ENCODE data around the gene B3GNT8. TPM values are rescaled to one million over a fixed set of nuclear protein-coding genes. Genes with fewer than 3 reads are reported as not detected.
"Not testable (repeated sequence)": the region's sequence is repeated elsewhere in the genome, so short reads cannot be mapped to it uniquely, and the experiment has no call there.

Gene B3GNT8
- 1 to 10 TPM; 4.0 to 4.2 TPM for total RNA-seq

GRCh38 chr19:41426952-41427646 is at the start of gene B3GNT8:
TSS of gene B3GNT8 (minus strand) at chr19:41427374. CDS start at chr19:41426778, 596 bp downstream.
- Histone ChIP-seq H3K4me3 (peak within 1 kb of the TSS; percentile 90), H3K27me3 (replicated peaks; ENCODE audit: insufficient read depth) (no peaks in the 10 kb centered on the region), H3K27ac (peak within 1 kb of the TSS; percentile 66 to 77), H3K4me1 (ENCODE audit: control insufficient read depth in 1 of 2, low read depth in 2 of 2) (peaks cover 13 to 30% of the 10 kb centered on the region in 2 donors), H3K36me3 (peaks cover 18% of the 10 kb centered on the region), H3K9me3 (no peaks in the 10 kb centered on the region)
- DNase-seq (ENCODE audit: low spot score) (peak; percentile 39), ATAC-seq (ENCODE audit: insufficient number of reproducible peaks, low FRiP score, low read depth) (peak; percentile 29)
- no peak for TF ChIP-seq CTCF (IDR thresholded peaks at IDR 0.05)

GRCh38 chr19:41476583-41476982 is 49.4 kb upstream of the B3GNT8 start:
- H3K27me3 ChIP-seq (replicated peaks; ENCODE audit: insufficient read depth) = no peaks in the 10 kb centered on the region
- DNase-seq (ENCODE audit: low spot score) = no peak
- no peak for TF ChIP-seq CTCF (IDR thresholded peaks at IDR 0.05)

GRCh38 chr19:41463257-41464256 is 36.4 kb upstream of the B3GNT8 start:
- not testable (repeated sequence) for H3K27me3 ChIP-seq (replicated peaks; ENCODE audit: insufficient read depth); DNase-seq (ENCODE audit: low spot score); H3K9me3 ChIP-seq; H3K27ac ChIP-seq; H3K4me1 ChIP-seq (ENCODE audit: control insufficient read depth in 1 of 2, low read depth in 2 of 2); ATAC-seq (ENCODE audit: insufficient number of reproducible peaks, low FRiP score, low read depth); H3K4me3 ChIP-seq; H3K36me3 ChIP-seq

More at GRCh38 chr19:41476583-41476982, 49.4 kb upstream of the B3GNT8 start:
- H3K27ac ChIP-seq = no peak overlapping the region
- H3K36me3 ChIP-seq = no peaks in the 10 kb centered on the region
- ATAC-seq (ENCODE audit: insufficient number of reproducible peaks, low FRiP score, low read depth) = no peak
- H3K4me1 ChIP-seq (ENCODE audit: control insufficient read depth in 1 of 2, low read depth in 2 of 2) = no peaks in the 10 kb centered on the region
- H3K4me3 ChIP-seq = no peak overlapping the region
- H3K9me3 ChIP-seq = no peaks in the 10 kb centered on the region

GRCh38 chr19:41462497-41462896 is 35.3 kb upstream of the B3GNT8 start:
- Histone ChIP-seq H3K27ac (no peak overlapping the region), H3K9me3 (no peaks in the 10 kb centered on the region), H3K4me1 (ENCODE audit: control insufficient read depth in 1 of 2, low read depth in 2 of 2) (no peaks in the 10 kb centered on the region), H3K27me3 (replicated peaks; ENCODE audit: insufficient read depth) (no peaks in the 10 kb centered on the region), H3K36me3 (no peaks in the 10 kb centered on the region), H3K4me3 (no peak overlapping the region)
- no peak for TF ChIP-seq CTCF (IDR thresholded peaks at IDR 0.05)
- ATAC-seq (ENCODE audit: insufficient number of reproducible peaks, low FRiP score, low read depth) (no peak), DNase-seq (ENCODE audit: low spot score) (no peak)

- no peaks in the 10 kb centered on the region for H3K27me3 ChIP-seq (replicated peaks; ENCODE audit: insufficient read depth)
- no peaks in the 10 kb centered on the region for H3K4me1 ChIP-seq (ENCODE audit: control insufficient read depth in 1 of 2, low read depth in 2 of 2)
- H3K36me3 ChIP-seq = no peaks in the 10 kb centered on the region
- no peak for TF ChIP-seq CTCF (IDR thresholded peaks at IDR 0.05)
- no peaks in the 10 kb centered on the region for H3K9me3 ChIP-seq
- no peak for ATAC-seq (ENCODE audit: insufficient number of reproducible peaks, low FRiP score, low read depth)
- no peak overlapping the region for H3K4me3 ChIP-seq
- H3K27ac ChIP-seq = no peak overlapping the region
- no peak for DNase-seq (ENCODE audit: low spot score)
These were observed 30.1 kb upstream of the B3GNT8 start for GRCh38 chr19:41457241-41457640.

Data from thoracic aorta (tissue), 2 donors.